H1 (cell line): ENCODE results near the gene MFAP3. TPM values are rescaled to one million over a fixed set of nuclear protein-coding genes. Genes with fewer than 3 reads are reported as not detected.
A peak's percentile ranks its signal among the peaks of the same experiment; 100 is the strongest.

Experiments
- CTCF ChIP-seq, 3 experiments: IDR thresholded peaks; 1 replicate in 2 of 3; 2 replicates in 1 of 3; pipeline versions ENCODE4 v1.5.1 to v1.6.1; 2011; ENCODE audit warnings: low read length in 3 of 3, mild to moderate bottlenecking in 3 of 3, inconsistent platforms in 2 of 3, low read depth in 1 of 3, moderate library complexity in 1 of 3; ENCODE audit not compliant: insufficient read depth in 1 of 3; ENCODE audit errors: control extremely low read depth in 1 of 3
- E2F6 ChIP-seq: IDR thresholded peaks from 2 replicates; pipeline ENCODE4 v1.6.1; 2012; ENCODE audit warnings: inconsistent platforms
- EP300 ChIP-seq, 2 experiments: IDR thresholded peaks; 1 replicate in 1 of 2; 2 replicates in 1 of 2; pipeline ENCODE4 v1.6.1; 2011 to 2012; ENCODE audit warnings: low read depth in 2 of 2, low read length in 2 of 2, mild to moderate bottlenecking in 2 of 2, borderline replicate concordance in 1 of 2, inconsistent platforms in 1 of 2, moderate library complexity in 1 of 2
- EZH2 ChIP-seq: fragments of 200-600 bp; sonication (generic); IDR thresholded peaks from 2 replicates; pipeline ENCODE4 v1.7.1; 2012; ENCODE audit warnings: low read depth, mild to moderate bottlenecking, moderate library complexity, low read length, inconsistent platforms; ENCODE audit not compliant: severe bottlenecking
- GABPA ChIP-seq: IDR thresholded peaks from 2 replicates; pipeline ENCODE4 v1.6.1; 2011; ENCODE audit warnings: mild to moderate bottlenecking, low read length, moderate library complexity, borderline replicate concordance; ENCODE audit not compliant: insufficient read depth
- HDAC6 ChIP-seq: IDR thresholded peaks from one replicate; pipeline ENCODE4 v1.7.1; 2012; ENCODE audit warnings: low read depth, mild to moderate bottlenecking, inconsistent platforms, low read length, moderate library complexity
- JUN ChIP-seq: IDR thresholded peaks from 2 replicates; pipeline ENCODE4 v1.6.1; 2011; ENCODE audit warnings: low read depth, mild to moderate bottlenecking, improper control_type of control experiment, low read length
- JUND ChIP-seq: IDR thresholded peaks from 2 replicates; pipeline ENCODE4 v1.6.1; 2011; ENCODE audit warnings: mild to moderate bottlenecking, improper control_type of control experiment, low read length
- KDM1A ChIP-seq: fragments of 200-600, 300-600 bp; sonication (generic); IDR thresholded peaks from 2 replicates; pipeline ENCODE4 v1.7.1; 2016; ENCODE audit warnings: mild to moderate bottlenecking, low read length, borderline replicate concordance
- KDM5A ChIP-seq: fragments of 200-600 bp; IDR thresholded peaks from 2 replicates; pipeline ENCODE4 v1.7.1; 2012; ENCODE audit warnings: mild to moderate bottlenecking, low read length, inconsistent platforms, mixed read lengths
- POLR2A ChIP-seq, 2 experiments: IDR thresholded peaks; 1 replicate in 1 of 2; 2 replicates in 1 of 2; pipeline ENCODE4 v1.6.1; 2011; ENCODE audit warnings: low read depth in 2 of 2, low read length in 2 of 2, mild to moderate bottlenecking in 2 of 2; ENCODE audit errors: control extremely low read depth in 1 of 2
- POU5F1 ChIP-seq: IDR thresholded peaks from 2 replicates; pipeline ENCODE4 v1.6.1; 2011; ENCODE audit warnings: low read depth, mild to moderate bottlenecking, low read length, moderate library complexity
- RAD21 ChIP-seq, 2 experiments: IDR thresholded peaks in 1 of 2; conservative IDR thresholded peaks in 1 of 2; 2 replicates each; pipeline ENCODE4 v1.6.1; 2011; ENCODE audit warnings: low read depth in 2 of 2, low read length in 2 of 2, improper control_type of control experiment in 1 of 2, inconsistent platforms in 1 of 2, mild to moderate bottlenecking in 1 of 2, moderate library complexity in 1 of 2
- SIRT6 ChIP-seq: IDR thresholded peaks from one replicate; pipeline ENCODE4 v1.7.1; 2012; ENCODE audit warnings: low read length, inconsistent platforms
- SIX5 ChIP-seq: IDR thresholded peaks from 2 replicates; pipeline ENCODE4 v1.6.1; 2011; ENCODE audit warnings: mild to moderate bottlenecking, low read depth, low read length
- SP1 ChIP-seq: IDR thresholded peaks from 2 replicates; pipeline ENCODE4 v1.6.1; 2011; ENCODE audit warnings: low read depth, low read length
- SP2 ChIP-seq: IDR thresholded peaks from 2 replicates; pipeline ENCODE4 v1.6.1; 2012; ENCODE audit warnings: mild to moderate bottlenecking, low read length, inconsistent platforms
- SP4 ChIP-seq: IDR thresholded peaks from 2 replicates; pipeline ENCODE4 v1.6.1; 2012; ENCODE audit warnings: low read length, inconsistent platforms
- SRF ChIP-seq: IDR thresholded peaks from 2 replicates; pipeline ENCODE4 v1.6.1; 2011; ENCODE audit warnings: mild to moderate bottlenecking, low read depth, low read length, moderate library complexity
- SUZ12 ChIP-seq: fragments of 200-600 bp; sonication (generic); IDR thresholded peaks from 2 replicates; pipeline ENCODE4 v1.6.1; 2012; ENCODE audit warnings: mild to moderate bottlenecking, inconsistent platforms, low read length, moderate library complexity, mixed read lengths
- TAF1 ChIP-seq: IDR thresholded peaks from 2 replicates; pipeline ENCODE4 v1.6.1; 2011; ENCODE audit warnings: mild to moderate bottlenecking, low read depth, low read length
- TBP ChIP-seq: IDR thresholded peaks from 2 replicates; pipeline ENCODE4 v1.6.1; 2011; ENCODE audit warnings: low read depth, low read length, improper control_type of control experiment
- ZNF274 ChIP-seq: IDR thresholded peaks from 2 replicates; pipeline ENCODE4 v1.7.0; 2012; ENCODE audit warnings: low read length, borderline replicate concordance; ENCODE audit errors: extremely low read depth
- polyA plus RNA-seq, 7 experiments: library from polyadenylated mRNA; depleted of rRNA in 3 of 7; stranded (reverse) in 5 of 7; unstranded in 2 of 7; fragments of >200 nt in 5 of 7; fragments of 200-250 nt in 2 of 7; gene quantifications; 1 replicate in 5 of 7; 2 replicates in 1 of 7; 4 replicates in 1 of 7; pipeline versions ENCODE4 v1.2.1 to v1.2.3, GENCODE V29; 2011 to 2013; ENCODE audit warnings: missing spikeins in 2 of 7, mixed read lengths in 2 of 7
- total RNA-seq: library from RNA; stranded (reverse); fragmentation: NEBNext Ultra II Directional; extraction: Animal tissue kit (Norgen Biotek cat#: 25700); gene quantifications from 2 replicates; pipeline ENCODE4 v1.2.1, GENCODE V29; 2021

MFAP3 gene
- total and polyA plus RNA-seq, 2 of the 8 experiments (the other 6 are each of a cell fraction or from before 2014, with no cell fraction given), result 13.7 to 27.0 TPM

DNA sequence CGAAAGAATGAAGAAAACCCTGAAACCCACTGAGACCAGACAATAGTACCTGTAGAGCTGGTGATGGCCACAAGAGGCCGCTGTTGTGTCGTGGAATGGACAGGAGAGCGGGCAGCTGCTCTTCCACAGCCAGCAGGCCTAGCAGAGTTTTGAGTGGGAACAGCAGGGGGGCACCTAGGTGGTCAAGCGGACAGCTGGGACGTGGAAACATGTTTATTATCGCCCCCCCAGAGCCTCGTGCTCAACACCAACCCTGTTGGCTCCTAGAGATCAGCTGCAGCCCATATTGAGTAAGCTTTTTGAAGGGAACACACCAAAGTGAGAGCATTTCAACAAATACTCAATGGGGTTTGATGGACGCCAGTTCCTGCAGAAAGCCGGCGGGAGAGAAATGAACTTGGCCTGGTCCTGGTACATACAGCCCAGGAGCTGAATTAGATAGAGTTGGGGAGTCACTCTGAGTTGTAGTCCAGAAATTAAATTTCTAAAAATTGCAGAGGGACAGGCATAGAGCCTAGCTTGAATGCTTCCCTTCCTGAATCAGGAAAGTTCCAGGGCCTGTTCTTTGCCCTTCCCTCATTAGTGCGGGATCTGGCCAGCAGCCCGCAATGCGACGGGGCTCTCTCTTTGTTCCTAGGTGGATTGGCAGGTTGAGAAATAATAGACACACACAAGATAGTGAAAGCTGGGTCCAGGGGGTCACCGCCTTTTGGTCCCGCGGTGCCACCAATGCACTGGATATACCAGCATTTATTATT lies 33.8 kb downstream of the MFAP3 start (continued):
- TF ChIP-seq EP300 (IDR thresholded peaks at IDR 0.05; ENCODE audit: borderline replicate concordance in 1 of 2, low read depth in 2 of 2, low read length in 2 of 2) (no peak), JUND (no peak), SUZ12 (no peak), KDM5A (no peak), ZNF274 (no peak), SP4 (no peak), SP1 (no peak), POLR2A (IDR thresholded peaks at IDR 0.05; ENCODE audit: control extremely low read depth in 1 of 2, low read depth in 2 of 2, low read length in 2 of 2) (no peak), SIRT6 (no peak), RAD21 (IDR thresholded peaks at IDR 0.05 in 1 of 2, conservative IDR thresholded peaks at IDR 0.05 in 1 of 2; ENCODE audit: low read depth in 2 of 2, low read length in 2 of 2) (peak; percentile 100), EZH2 (no peak), TBP (no peak), SRF (no peak), E2F6 (no peak), POU5F1 (no peak), CTCF (IDR thresholded peaks at IDR 0.05; ENCODE audit: control extremely low read depth in 1 of 3, insufficient read depth in 1 of 3, low read depth in 1 of 3, low read length in 3 of 3) (peak; percentile 83 to 96 (median 91)), JUN (no peak), HDAC6 (no peak), KDM1A (no peak), TAF1 (no peak), SP2 (no peak), GABPA (no peak), SIX5 (no peak)
